Peyer's patch (tissue), 4 donors: Measurements from ENCODE around the gene PLSCR3. TPM values are rescaled to one million over a fixed set of nuclear protein-coding genes. Genes with fewer than 3 reads are reported as not detected.

Source experiments
- DNase-seq, 3 donors: peaks; one replicate each; pipeline ENCODE4 v3.0.0-alpha.2; 2017 to 2019
- H3K27ac ChIP-seq, 4 donors: fragments of 200-600 bp; sonication (generic); one replicate each; pipeline ENCODE4 v1.5.1; 2016 to 2019
- H3K27me3 ChIP-seq, 2 donors: fragments of 200-600 bp; sonication (generic); one replicate each; pipeline ENCODE4 v1.5.1; 2019
- H3K36me3 ChIP-seq, 3 donors: fragments of 200-600 bp; sonication (generic); one replicate each; pipeline ENCODE4 v1.5.1; 2016 to 2019
- H3K4me1 ChIP-seq, 4 donors: fragments of 200-600 bp; sonication (generic); one replicate each; pipeline ENCODE4 v1.5.1; 2016 to 2019
- H3K4me3 ChIP-seq, 4 donors: fragments of 200-600 bp; sonication (generic); 1 replicate in 3 of 4; 2 replicates in 1 of 4; pipeline ENCODE4 v1.5.1; 2016 to 2019; ENCODE audit warnings: mild to moderate bottlenecking in 1 of 4
- H3K9me3 ChIP-seq, 4 donors: fragments of 200-600 bp; sonication (generic); one replicate each; pipeline ENCODE4 v1.5.1; 2016 to 2019; ENCODE audit warnings: mild to moderate bottlenecking in 1 of 4
- POLR2A ChIP-seq, 2 donors: fragments of 450-650 bp; IDR thresholded peaks; one replicate each; pipeline ENCODE4 v1.5.1; 2017; ENCODE audit warnings: antibody characterized with exemption in 2 of 2, mild to moderate bottlenecking in 2 of 2, moderate library complexity in 2 of 2
- total RNA-seq, 4 donors: library from RNA; depleted of rRNA; stranded (reverse); fragments of >200 nt; gene quantifications; one replicate each; pipeline ENCODE4 v1.1.0, GENCODE V29; 2016
- TF ChIP-seq, protein P1 (sequence below), 6 experiments: fragments of 450-650 bp in 4 of 6; fragments of 200-600 bp in 2 of 6; sonication (generic) in 1 of 6; IDR thresholded peaks; one replicate each; pipeline ENCODE4 v1.5.1; 2017 to 2019; ENCODE audit warnings: antibody characterized with exemption in 6 of 6, mild to moderate bottlenecking in 3 of 6, moderate library complexity in 1 of 6

The PLSCR3 gene
- 10 to 100 TPM; 10.7 to 38.8 (median 21.9) TPM for total RNA-seq

DNA sequence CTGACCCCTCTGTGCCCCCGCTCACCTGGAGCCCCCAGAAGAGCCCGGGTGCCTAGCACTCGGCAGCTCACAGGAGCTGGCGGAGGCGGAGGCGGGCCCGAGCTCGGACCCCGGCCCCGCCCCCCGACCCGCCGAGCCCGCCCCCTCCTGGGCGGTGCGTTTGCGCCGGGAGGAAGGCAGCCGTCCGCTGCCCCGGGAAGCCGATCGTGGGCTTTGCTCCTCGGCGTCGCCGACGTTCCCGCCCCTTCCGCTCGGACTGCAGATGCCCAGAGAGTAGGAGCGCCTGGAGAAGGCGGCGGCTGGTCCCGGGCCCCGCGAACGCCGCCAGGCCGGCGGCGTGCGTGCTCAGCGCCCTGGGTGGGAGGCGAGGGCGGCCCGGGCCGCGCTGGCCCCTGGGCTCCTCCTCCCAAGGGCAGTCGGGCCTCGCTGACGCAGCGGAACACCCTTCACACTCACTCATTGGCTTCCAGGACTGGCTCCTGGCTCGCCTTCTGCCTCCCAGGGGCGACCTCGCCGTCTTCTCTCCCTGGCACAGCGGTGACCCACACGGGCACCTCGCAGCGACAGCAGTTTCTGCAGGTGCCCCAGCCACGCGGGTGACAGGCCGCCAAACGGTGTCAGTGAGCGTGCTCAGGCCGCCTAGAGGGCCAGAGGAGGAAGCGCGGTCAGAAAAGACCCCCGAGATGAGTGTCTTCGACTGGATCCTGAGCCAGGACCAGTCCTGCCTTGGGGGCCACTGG is at the start of gene PLSCR3:
Gene PLSCR3 (minus strand): TSS at position 74 of the 740 bp plus-strand sequence. CDS start 415 bp downstream, outside the sequence.
- Histone ChIP-seq H3K4me3 (peak within 1 kb of the TSS; percentile 74 to 86 (median 80)), H3K27me3 (no peaks in the 10 kb centered on the region), H3K36me3 (peaks cover 0 to 17% (median 0%) of the 10 kb centered on the region in 3 donors), H3K9me3 (no peaks in the 10 kb centered on the region), H3K27ac (peak within 1 kb of the TSS; percentile 84 to 96 (median 95)), H3K4me1 (peaks cover 0 to 16% (median 6%) of the 10 kb centered on the region in 4 donors)
- TF ChIP-seq POLR2A (IDR thresholded peaks at IDR 0.05) = peak; percentile 80 to 87
- TF ChIP-seq, protein P1, sequence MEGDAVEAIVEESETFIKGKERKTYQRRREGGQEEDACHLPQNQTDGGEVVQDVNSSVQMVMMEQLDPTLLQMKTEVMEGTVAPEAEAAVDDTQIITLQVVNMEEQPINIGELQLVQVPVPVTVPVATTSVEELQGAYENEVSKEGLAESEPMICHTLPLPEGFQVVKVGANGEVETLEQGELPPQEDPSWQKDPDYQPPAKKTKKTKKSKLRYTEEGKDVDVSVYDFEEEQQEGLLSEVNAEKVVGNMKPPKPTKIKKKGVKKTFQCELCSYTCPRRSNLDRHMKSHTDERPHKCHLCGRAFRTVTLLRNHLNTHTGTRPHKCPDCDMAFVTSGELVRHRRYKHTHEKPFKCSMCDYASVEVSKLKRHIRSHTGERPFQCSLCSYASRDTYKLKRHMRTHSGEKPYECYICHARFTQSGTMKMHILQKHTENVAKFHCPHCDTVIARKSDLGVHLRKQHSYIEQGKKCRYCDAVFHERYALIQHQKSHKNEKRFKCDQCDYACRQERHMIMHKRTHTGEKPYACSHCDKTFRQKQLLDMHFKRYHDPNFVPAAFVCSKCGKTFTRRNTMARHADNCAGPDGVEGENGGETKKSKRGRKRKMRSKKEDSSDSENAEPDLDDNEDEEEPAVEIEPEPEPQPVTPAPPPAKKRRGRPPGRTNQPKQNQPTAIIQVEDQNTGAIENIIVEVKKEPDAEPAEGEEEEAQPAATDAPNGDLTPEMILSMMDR (IDR thresholded peaks at IDR 0.05) = peak in 5 of 6 experiments; percentile 3 to 48 (median 42)
- DNase-seq = peak; percentile 80 to 94 (median 93)

DNA sequence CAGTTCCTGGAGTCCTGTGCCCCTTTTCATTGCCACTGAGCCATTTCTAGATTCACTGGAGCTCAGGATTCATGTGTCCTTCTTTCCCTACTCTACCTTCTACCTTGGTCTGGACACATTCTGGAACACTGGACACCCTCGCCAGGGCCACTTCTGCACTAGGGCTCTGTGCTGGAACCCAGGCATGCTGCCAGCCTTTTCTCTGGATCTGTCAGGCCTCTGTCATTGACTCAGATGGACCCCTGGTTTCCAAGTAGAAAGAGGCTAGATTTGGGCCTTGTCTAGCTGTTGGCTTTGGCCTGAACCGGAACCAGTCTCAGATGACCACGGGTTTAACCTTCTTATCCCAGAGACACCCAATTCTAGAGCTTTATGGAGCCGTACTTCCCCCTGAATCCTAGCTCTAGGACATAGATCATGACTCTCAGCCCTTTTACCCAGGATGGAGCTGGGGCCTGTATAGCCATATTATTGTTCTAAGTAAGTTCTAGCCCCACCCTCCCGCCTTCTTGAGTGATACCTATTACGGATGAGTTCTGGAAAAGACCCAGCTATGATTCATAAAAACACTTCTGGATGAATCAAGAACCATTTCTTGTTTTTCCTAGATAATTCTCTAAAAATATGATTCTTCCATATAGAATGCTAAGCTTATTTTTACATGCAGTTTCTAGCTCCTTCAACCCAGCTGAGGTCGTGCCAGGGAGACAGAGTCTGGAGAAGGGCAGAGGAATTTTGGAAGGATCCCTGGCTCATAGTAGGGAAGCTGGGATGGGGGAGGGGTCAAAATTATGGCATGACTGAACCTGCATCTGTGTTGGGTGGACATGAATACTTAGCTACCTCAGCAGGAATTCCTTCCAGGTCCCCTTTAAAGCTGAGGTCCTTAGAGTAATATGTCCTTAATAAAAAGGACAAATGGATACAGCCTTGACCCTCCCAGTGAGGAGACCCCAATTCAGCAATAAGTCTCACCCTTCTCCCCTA is 49.5 kb upstream of the PLSCR3 start:
- Histone ChIP-seq H3K4me3 (no peak overlapping the region), H3K27ac (no peak overlapping the region), H3K9me3 (no peaks in the 10 kb centered on the region), H3K4me1 (peaks cover 4 to 30% (median 23%) of the 10 kb centered on the region in 4 donors), H3K27me3 (peaks cover 0 to 27% of the 10 kb centered on the region in 2 donors), H3K36me3 (no peaks in the 10 kb centered on the region)
- DNase-seq = no peak
- TF ChIP-seq POLR2A (IDR thresholded peaks at IDR 0.05) = no peak
- TF ChIP-seq, protein P1 (IDR thresholded peaks at IDR 0.05) = no peak

DNA sequence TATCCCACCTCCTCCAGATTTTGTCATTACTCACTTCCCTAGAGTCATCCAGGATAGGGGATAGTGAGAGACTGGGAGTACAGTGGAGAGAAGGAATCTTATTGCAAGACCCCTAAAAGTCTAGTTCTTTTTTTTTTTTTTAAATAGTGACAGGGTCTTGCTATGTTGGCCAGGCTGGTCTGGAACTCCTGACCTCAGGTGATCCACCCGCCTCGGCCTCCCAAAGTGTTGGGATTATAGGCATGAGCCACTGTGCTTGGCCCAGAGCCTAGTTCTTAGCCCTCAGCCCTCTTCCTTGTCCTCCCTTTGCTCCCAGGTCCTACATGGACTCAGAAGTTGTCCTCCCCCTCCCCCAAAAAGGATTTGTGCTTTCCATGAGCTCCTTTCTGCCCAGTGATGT is 47.8 kb upstream of the PLSCR3 start:
- Histone ChIP-seq H3K4me1 (peaks cover 8 to 44% (median 30%) of the 10 kb centered on the region in 4 donors), H3K36me3 (no peaks in the 10 kb centered on the region), H3K27me3 (peaks cover 0 to 24% of the 10 kb centered on the region in 2 donors), H3K27ac (no peak overlapping the region), H3K4me3 (no peak overlapping the region), H3K9me3 (no peaks in the 10 kb centered on the region)
- no peak for DNase-seq
- TF ChIP-seq POLR2A (IDR thresholded peaks at IDR 0.05) = no peak
- TF ChIP-seq, protein P1 (IDR thresholded peaks at IDR 0.05) = no peak

DNA sequence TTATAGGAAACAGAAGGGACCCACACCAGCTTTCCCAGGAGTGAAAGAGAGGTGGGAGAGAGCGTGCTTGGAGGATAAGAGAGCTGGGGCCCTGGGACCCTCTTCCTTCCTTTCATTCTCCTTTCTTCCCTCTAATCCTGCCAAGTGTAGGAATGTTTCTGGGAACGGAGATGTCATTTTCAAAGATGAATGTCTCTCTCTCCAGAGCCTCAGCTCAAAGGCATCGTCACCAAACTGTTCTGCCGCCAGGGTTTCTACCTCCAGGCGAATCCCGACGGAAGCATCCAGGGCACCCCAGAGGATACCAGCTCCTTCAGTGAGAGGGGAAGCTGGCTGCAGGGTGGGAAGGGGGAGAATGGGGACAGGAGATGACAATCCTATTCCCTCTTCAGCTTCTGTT is 46.9 kb upstream of the PLSCR3 start:
- TF ChIP-seq, protein P1 (IDR thresholded peaks at IDR 0.05) = no peak
- no peak for TF ChIP-seq POLR2A (IDR thresholded peaks at IDR 0.05)
- no peak for DNase-seq
- peaks cover 0 to 19% of the 10 kb centered on the region in 2 donors for H3K27me3 ChIP-seq
- H3K27ac ChIP-seq = no peak overlapping the region
- H3K9me3 ChIP-seq = no peaks in the 10 kb centered on the region
- H3K36me3 ChIP-seq = no peaks in the 10 kb centered on the region
- H3K4me3 ChIP-seq = no peak overlapping the region
- peaks cover 8 to 47% (median 37%) of the 10 kb centered on the region in 4 donors for H3K4me1 ChIP-seq

DNA sequence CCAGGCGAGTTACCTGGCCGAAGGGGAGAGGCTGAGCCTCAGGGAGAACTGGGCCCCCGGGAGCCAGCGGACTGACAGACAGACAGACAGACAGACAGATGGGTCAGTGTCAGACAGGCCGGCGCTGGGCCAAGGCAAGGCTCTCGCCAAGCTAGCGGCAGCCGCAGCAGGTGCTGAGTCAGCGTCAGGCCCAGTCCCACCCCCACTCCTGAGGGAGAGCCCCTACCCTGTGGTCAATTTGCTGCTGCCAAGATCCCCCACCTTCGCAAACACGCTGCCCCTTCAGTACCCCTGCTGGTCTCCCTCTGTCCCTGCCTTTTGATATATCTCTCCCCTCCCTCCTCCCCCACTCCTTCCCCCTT is 46.5 kb upstream of the PLSCR3 start:
- Histone ChIP-seq H3K4me1 (peaks cover 8 to 51% (median 38%) of the 10 kb centered on the region in 4 donors), H3K4me3 (peak overlapping the region in 1 of 4 donors; percentile 37), H3K27ac (peak overlapping the region in 1 of 4 donors; percentile 42), H3K36me3 (no peaks in the 10 kb centered on the region), H3K9me3 (no peaks in the 10 kb centered on the region), H3K27me3 (peaks cover 0 to 19% of the 10 kb centered on the region in 2 donors)
- no peak for TF ChIP-seq POLR2A (IDR thresholded peaks at IDR 0.05)
- TF ChIP-seq, protein P1 (IDR thresholded peaks at IDR 0.05) = no peak
- DNase-seq = no peak
